H1 (cell line): ENCODE results near the gene ARHGAP25. TPM values are rescaled to one million over a fixed set of nuclear protein-coding genes. Genes with fewer than 3 reads are reported as not detected.

Experiments
- SIX5 ChIP-seq: IDR thresholded peaks from 2 replicates; pipeline ENCODE4 v1.6.1; 2011; ENCODE audit warnings: mild to moderate bottlenecking, low read depth, low read length
- polyA plus RNA-seq, 7 experiments: library from polyadenylated mRNA; depleted of rRNA in 3 of 7; stranded (reverse) in 5 of 7; unstranded in 2 of 7; fragments of >200 nt in 5 of 7; fragments of 200-250 nt in 2 of 7; gene quantifications; 1 replicate in 5 of 7; 2 replicates in 1 of 7; 4 replicates in 1 of 7; pipeline versions ENCODE4 v1.2.1 to v1.2.3, GENCODE V29; 2011 to 2013; ENCODE audit warnings: missing spikeins in 2 of 7, mixed read lengths in 2 of 7
- total RNA-seq: library from RNA; stranded (reverse); fragmentation: NEBNext Ultra II Directional; extraction: Animal tissue kit (Norgen Biotek cat#: 25700); gene quantifications from 2 replicates; pipeline ENCODE4 v1.2.1, GENCODE V29; 2021

ARHGAP25 gene
- total and polyA plus RNA-seq, 2 of the 8 experiments (the other 6 are each of a cell fraction or from before 2014, with no cell fraction given), result 1.00 to 1.2 TPM

GRCh38 chr2:68723181-68723580, 11.4 kb upstream of the ARHGAP25 start (continued):
- TF ChIP-seq SIX5, result no peak
